Hepatocyte (in vitro differentiated cells): ENCODE data around the gene FAM184A. TPM values are rescaled to one million over a fixed set of nuclear protein-coding genes. Genes with fewer than 3 reads are reported as not detected.

Source experiments
- DNase-seq: peaks from one replicate; pipeline ENCODE4 v3.0.0-alpha.2; 2016; ENCODE audit warnings: low spot score
- H2AFZ ChIP-seq: fragments of 200-600 bp; sonication (generic); 2 replicates; pipeline ENCODE4 v1.6.0; 2016; ENCODE audit warnings: antibody characterized with exemption, mild to moderate bottlenecking
- H3K27ac ChIP-seq: fragments of 200-600 bp; sonication (generic); 2 replicates; pipeline ENCODE4 v1.5.1; 2016; ENCODE audit warnings: mild to moderate bottlenecking
- H3K27me3 ChIP-seq: fragments of 200-600 bp; sonication (generic); 2 replicates; pipeline ENCODE4 v1.6.1; 2016
- H3K36me3 ChIP-seq: fragments of 200-600 bp; sonication (generic); replicated peaks from 2 replicates; pipeline ENCODE4 v1.5.1; 2016; ENCODE audit warnings: low read depth; ENCODE audit not compliant: insufficient read depth
- H3K4me1 ChIP-seq: fragments of 200-600 bp; sonication (generic); 2 replicates; pipeline ENCODE4 v1.5.1; 2016; ENCODE audit warnings: mild to moderate bottlenecking, moderate library complexity; ENCODE audit not compliant: insufficient read depth
- H3K4me2 ChIP-seq: fragments of 200-600 bp; sonication (generic); 2 replicates; pipeline ENCODE4 v1.6.0; 2016
- H3K4me3 ChIP-seq: fragments of 200-600 bp; sonication (generic); 2 replicates; pipeline ENCODE4 v1.5.1; 2016; ENCODE audit warnings: mild to moderate bottlenecking
- H3K79me2 ChIP-seq: fragments of 200-600 bp; sonication (generic); 2 replicates; pipeline ENCODE4 v1.6.0; 2017; ENCODE audit warnings: mild to moderate bottlenecking
- H3K9me2 ChIP-seq: fragments of 200-600 bp; sonication (generic); replicated peaks from 2 replicates; pipeline ENCODE4 v1.6.0; 2017; ENCODE audit warnings: mild to moderate bottlenecking; ENCODE audit not compliant: insufficient read depth
- H3K9me3 ChIP-seq: fragments of 200-600 bp; sonication (generic); 2 replicates; pipeline ENCODE4 v1.5.1; 2016; ENCODE audit warnings: low read depth, mild to moderate bottlenecking
- H4K20me1 ChIP-seq: fragments of 200-600 bp; sonication (generic); 2 replicates; pipeline ENCODE4 v1.6.0; 2016; ENCODE audit warnings: mild to moderate bottlenecking; ENCODE audit not compliant: insufficient read depth, poor library complexity, severe bottlenecking
- EZH2 ChIP-seq: fragments of 200-600 bp; sonication (generic); IDR thresholded peaks from 2 replicates; pipeline ENCODE4 v1.6.1; 2016; ENCODE audit warnings: antibody characterized with exemption, mild to moderate bottlenecking, borderline replicate concordance
- EZH2phosphoT487 ChIP-seq: fragments of 200-600 bp; sonication (generic); IDR thresholded peaks from one replicate; pipeline ENCODE4 v1.6.1; 2018; ENCODE audit warnings: antibody characterized with exemption, mild to moderate bottlenecking, low read depth, moderate library complexity; ENCODE audit not compliant: unreplicated experiment, severe bottlenecking
- WGBS: methylation state at CpG from one replicate; pipeline ENCODE4 v1.1.6; 2016; ENCODE audit warnings: low lambda C conversion rate; ENCODE audit errors: missing lambda C conversion rate; 5-methylcytosine and 5-hydroxymethylcytosine counted together
- polyA plus RNA-seq: library from polyadenylated mRNA; unstranded; fragments of >200 nt; fragmentation: Nextera tagmentation; extraction: Ambion mirVana; gene quantifications from 2 replicates; pipeline ENCODE4 v1.2.1, GENCODE V29; 2016
- total RNA-seq: library from RNA; depleted of rRNA; stranded (reverse); fragments of >200 nt; gene quantifications from 2 replicates; pipeline ENCODE4 v1.2.3, GENCODE V29; 2014
- TF ChIP-seq, protein P1 (sequence below): fragments of 200-600 bp; sonication (generic); IDR thresholded peaks from 2 replicates; pipeline ENCODE4 v1.5.1; 2016; ENCODE audit warnings: antibody characterized with exemption, mild to moderate bottlenecking; ENCODE audit not compliant: poor library complexity

The FAM184A gene
- total and polyA plus RNA-seq, 2 experiments from 2014 or later = 5.6 to 14.1 TPM

DNA sequence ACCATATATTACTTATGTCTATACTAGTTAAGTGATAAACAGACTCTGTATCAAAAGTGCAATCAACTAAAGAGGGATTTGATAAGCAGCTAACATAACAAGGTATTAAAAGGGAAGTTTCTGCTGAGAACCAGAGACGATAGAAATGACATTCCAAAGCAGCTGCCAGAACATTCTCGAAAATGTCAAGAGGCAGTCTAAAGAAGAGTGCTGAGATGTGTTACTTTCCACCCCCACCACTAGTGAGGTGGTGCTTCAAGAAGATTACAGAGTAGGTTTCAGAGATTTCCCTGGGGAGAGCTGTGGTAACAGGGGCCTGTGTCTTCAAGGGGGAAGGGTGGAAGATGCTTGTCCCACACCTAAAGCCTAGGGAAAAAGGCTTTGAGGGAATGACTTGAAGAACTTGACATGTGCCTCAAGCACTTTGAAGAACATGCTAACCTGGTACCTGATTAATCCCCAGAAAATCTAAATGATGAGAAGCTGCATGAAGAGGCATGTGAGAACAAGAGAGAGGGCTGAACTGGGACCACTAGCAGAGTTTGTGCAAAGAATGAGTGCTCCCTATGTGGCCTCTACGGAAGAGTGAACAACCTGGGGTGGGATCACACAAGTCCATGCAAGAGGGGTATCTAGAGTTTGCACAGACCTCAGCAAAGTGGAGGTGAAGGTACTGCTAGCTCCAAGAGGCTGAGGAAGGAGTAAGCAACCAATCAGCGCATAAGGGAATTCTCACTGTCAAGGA, 5.0 kb downstream of the FAM184A start:
- Histone ChIP-seq H3K27me3 (no peaks in the 10 kb centered on the region), H3K9me2 (no peaks in the 10 kb centered on the region), H3K27ac (no peak overlapping the region), H3K79me2 (peaks cover 7% of the 10 kb centered on the region), H4K20me1 (no peaks in the 10 kb centered on the region), H3K9me3 (no peaks in the 10 kb centered on the region), H3K36me3 (no peaks in the 10 kb centered on the region), H2AFZ (no peak overlapping the region), H3K4me2 (no peak overlapping the region), H3K4me1 (no peaks in the 10 kb centered on the region), H3K4me3 (no peak overlapping the region)
- DNase-seq = no peak
- WGBS = 76% methylated on average over 4 of the region's 4 CpGs
- TF ChIP-seq, protein P1, sequence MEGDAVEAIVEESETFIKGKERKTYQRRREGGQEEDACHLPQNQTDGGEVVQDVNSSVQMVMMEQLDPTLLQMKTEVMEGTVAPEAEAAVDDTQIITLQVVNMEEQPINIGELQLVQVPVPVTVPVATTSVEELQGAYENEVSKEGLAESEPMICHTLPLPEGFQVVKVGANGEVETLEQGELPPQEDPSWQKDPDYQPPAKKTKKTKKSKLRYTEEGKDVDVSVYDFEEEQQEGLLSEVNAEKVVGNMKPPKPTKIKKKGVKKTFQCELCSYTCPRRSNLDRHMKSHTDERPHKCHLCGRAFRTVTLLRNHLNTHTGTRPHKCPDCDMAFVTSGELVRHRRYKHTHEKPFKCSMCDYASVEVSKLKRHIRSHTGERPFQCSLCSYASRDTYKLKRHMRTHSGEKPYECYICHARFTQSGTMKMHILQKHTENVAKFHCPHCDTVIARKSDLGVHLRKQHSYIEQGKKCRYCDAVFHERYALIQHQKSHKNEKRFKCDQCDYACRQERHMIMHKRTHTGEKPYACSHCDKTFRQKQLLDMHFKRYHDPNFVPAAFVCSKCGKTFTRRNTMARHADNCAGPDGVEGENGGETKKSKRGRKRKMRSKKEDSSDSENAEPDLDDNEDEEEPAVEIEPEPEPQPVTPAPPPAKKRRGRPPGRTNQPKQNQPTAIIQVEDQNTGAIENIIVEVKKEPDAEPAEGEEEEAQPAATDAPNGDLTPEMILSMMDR = no peak
- TF ChIP-seq EZH2phosphoT487 = no peak
- TF ChIP-seq EZH2 = no peak

DNA sequence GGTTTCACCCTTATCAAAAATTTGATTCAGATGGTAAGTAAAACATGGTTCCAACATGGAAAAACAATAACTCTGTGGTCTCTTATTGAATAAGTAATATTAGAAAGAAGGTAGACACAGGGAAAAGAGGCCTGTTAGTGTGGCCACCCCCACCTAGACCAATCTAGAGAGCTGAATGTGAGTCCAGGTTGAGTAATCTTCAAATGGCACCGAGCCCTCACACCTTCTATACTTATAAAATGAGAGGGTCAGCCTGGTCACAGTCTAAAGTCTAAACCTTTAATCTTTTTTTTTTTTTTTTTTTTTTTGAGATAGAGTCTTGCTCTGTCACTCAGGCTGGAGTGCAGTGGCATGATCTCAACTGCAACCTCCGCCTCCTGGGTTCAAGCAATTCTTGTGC, 6.9 kb downstream of the FAM184A start:
- TF ChIP-seq EZH2phosphoT487 (no peak), EZH2 (no peak)
- TF ChIP-seq, protein P1 = no peak
- no peaks in the 10 kb centered on the region for H4K20me1 ChIP-seq
- peaks cover 7% of the 10 kb centered on the region for H3K79me2 ChIP-seq
- H3K9me2 ChIP-seq = no peaks in the 10 kb centered on the region
- peak overlapping the region; percentile 8 for H3K27ac ChIP-seq
- H3K9me3 ChIP-seq = no peaks in the 10 kb centered on the region
- WGBS = 81% methylated on average over 2 of the region's 2 CpGs
- peak; percentile 55 for DNase-seq
- no peak overlapping the region for H3K4me2 ChIP-seq
- no peaks in the 10 kb centered on the region for H3K27me3 ChIP-seq
- no peak overlapping the region for H2AFZ ChIP-seq
- H3K4me1 ChIP-seq = no peaks in the 10 kb centered on the region
- no peaks in the 10 kb centered on the region for H3K36me3 ChIP-seq
- H3K4me3 ChIP-seq = no peak overlapping the region

- H3K79me2 ChIP-seq = peaks cover 7% of the 10 kb centered on the region
- no peak for TF ChIP-seq EZH2
- TF ChIP-seq, protein P1 = no peak
- TF ChIP-seq EZH2phosphoT487 = no peak
- H3K9me3 ChIP-seq = no peaks in the 10 kb centered on the region
- no peaks in the 10 kb centered on the region for H3K9me2 ChIP-seq
- H3K4me3 ChIP-seq = no peak overlapping the region
- H3K4me1 ChIP-seq = no peaks in the 10 kb centered on the region
- H2AFZ ChIP-seq = no peak overlapping the region
- H3K27me3 ChIP-seq = no peaks in the 10 kb centered on the region
- no peaks in the 10 kb centered on the region for H3K36me3 ChIP-seq
- no peaks in the 10 kb centered on the region for H4K20me1 ChIP-seq
- H3K27ac ChIP-seq = no peak overlapping the region
- no peak for DNase-seq
- no peak overlapping the region for H3K4me2 ChIP-seq
Observed at GRCh38 chr6:119067091-119067490, 11.4 kb downstream of the FAM184A start.
